Left ventricle myocardium inferior (tissue), 1 donor: Measurements from ENCODE around the gene DNAJC27. TPM values are rescaled to one million over a fixed set of nuclear protein-coding genes. Genes with fewer than 3 reads are reported as not detected.

Source experiments
- DNase-seq: peaks from one replicate; pipeline ENCODE4 v3.0.0-alpha.2; 2020
- H3K27ac ChIP-seq: fragments of 200-600 bp; replicated peaks from 2 replicates; pipeline ENCODE4 v1.8.0; 2021
- H3K27me3 ChIP-seq: fragments of 200-600 bp; 2 replicates; pipeline ENCODE4 v1.8.0; 2021; ENCODE audit warnings: low read depth
- H3K36me3 ChIP-seq: fragments of 200-600 bp; 2 replicates; pipeline ENCODE4 v1.8.0; 2021
- H3K4me1 ChIP-seq: fragments of 200-600 bp; 2 replicates; pipeline ENCODE4 v1.8.0; 2021
- H3K4me3 ChIP-seq: fragments of 200-600 bp; 2 replicates; pipeline ENCODE4 v1.8.0; 2021; ENCODE audit warnings: mild to moderate bottlenecking, moderate library complexity
- H3K9me3 ChIP-seq: fragments of 200-600 bp; replicated peaks from 2 replicates; pipeline ENCODE4 v1.8.0; 2021
- CTCF ChIP-seq: fragments of 200-600 bp; IDR thresholded peaks from 2 replicates; pipeline ENCODE4 v1.8.0; 2021; ENCODE audit warnings: antibody characterized with exemption, mild to moderate bottlenecking, borderline replicate concordance
- intact Hi-C: fragments of 100-400 bp; cut with micrococcal nuclease; formaldehyde crosslinking; loops from one replicate; pipeline ENCODE4 v1.11.0; 2022
- total RNA-seq: library from RNA; stranded (reverse); fragmentation: NEBNext Ultra II Directional; extraction: Animal tissue kit (Norgen Biotek cat#: 25700); gene quantifications from one replicate; pipeline ENCODE4 v1.2.1, GENCODE V29; 2021
- donor health status: DM: no; HTN: yes; CAD: no; lungs with severe emphysema.

The DNAJC27 gene
- total RNA-seq, 1 donor from 2014 or later, result 10.1 TPM

- TF ChIP-seq CTCF, result no peak
- Histone ChIP-seq H3K4me3 (peak overlapping the region; percentile 76), H3K9me3 (no peaks in the 10 kb centered on the region), H3K27ac (peak overlapping the region; percentile 73), H3K36me3 (no peaks in the 10 kb centered on the region), H3K27me3 (peaks cover 25% of the 10 kb centered on the region), H3K4me1 (peaks cover 39% of the 10 kb centered on the region)
- no peak for DNase-seq
- intact Hi-C loops, result no loop called here
Observed at GRCh38 chr2:24919037-24919505, 52.7 kb downstream of the DNAJC27 start.

GRCh38 chr2:24918326-24919036 lies 53.3 kb downstream of the DNAJC27 start:
- Histone ChIP-seq H3K27ac (peak overlapping the region; percentile 73), H3K4me1 (peaks cover 39% of the 10 kb centered on the region), H3K27me3 (peaks cover 25% of the 10 kb centered on the region), H3K9me3 (no peaks in the 10 kb centered on the region), H3K4me3 (peak overlapping the region; percentile 76), H3K36me3 (no peaks in the 10 kb centered on the region)
- no peak for DNase-seq
- no peak for TF ChIP-seq CTCF
- intact Hi-C loops, result no loop called here

GRCh38 chr2:24917731-24918325 lies 53.9 kb downstream of the DNAJC27 start:
- Histone ChIP-seq H3K4me3 (peak overlapping the region; percentile 76), H3K27me3 (peaks cover 25% of the 10 kb centered on the region), H3K4me1 (peaks cover 39% of the 10 kb centered on the region), H3K9me3 (no peaks in the 10 kb centered on the region), H3K27ac (peak overlapping the region; percentile 73), H3K36me3 (no peaks in the 10 kb centered on the region)
- intact Hi-C loops, result no loop called here
- no peak for DNase-seq
- no peak for TF ChIP-seq CTCF

- intact Hi-C loops, result no loop called here
- Histone ChIP-seq H3K27me3 (peaks cover 25% of the 10 kb centered on the region), H3K4me1 (peaks cover 39% of the 10 kb centered on the region), H3K36me3 (no peaks in the 10 kb centered on the region), H3K4me3 (peak overlapping the region; percentile 76), H3K27ac (peak overlapping the region; percentile 7), H3K9me3 (no peaks in the 10 kb centered on the region)
- DNase-seq, result no peak
- no peak for TF ChIP-seq CTCF
Observed at GRCh38 chr2:24917086-24917485, 54.7 kb downstream of the DNAJC27 start.

- no peak for TF ChIP-seq CTCF
- Histone ChIP-seq H3K27me3 (peaks cover 25% of the 10 kb centered on the region), H3K9me3 (no peaks in the 10 kb centered on the region), H3K4me1 (peaks cover 35% of the 10 kb centered on the region), H3K27ac (peak overlapping the region; percentile 55), H3K36me3 (no peaks in the 10 kb centered on the region), H3K4me3 (peak overlapping the region; percentile 76)
- DNase-seq, result no peak
- intact Hi-C loops, result no loop called here
Observed at GRCh38 chr2:24915796-24916195, 56.0 kb downstream of the DNAJC27 start.
